HTERT RPE-1 (cell line): ENCODE data around the gene GNAL.
"Not testable (repeated sequence)": the region's sequence is repeated elsewhere in the genome, so short reads cannot be mapped to it uniquely, and the experiment has no call there.

Experiments
- in situ Hi-C: fragments of 300-500 bp; cut with MboI; formaldehyde crosslinking; loops from 4 replicates; pipeline ENCODE4 v1.14.3; 2020; ENCODE audit warnings: low sequenced_read_pairs

GNAL gene

GRCh38 chr18:11901826-11902438 is 212.9 kb downstream of the GNAL start:
- in situ Hi-C loops: no loop called here

GRCh38 chr18:11902522-11903292 is 213.6 kb downstream of the GNAL start:
- in situ Hi-C loops: no loop called here

- in situ Hi-C loops: no loop called here
Observed at GRCh38 chr18:11905613-11906012, 216.5 kb downstream of the GNAL start.

GRCh38 chr18:11906176-11906575 is 217.1 kb downstream of the GNAL start:
- in situ Hi-C loops: no loop called here

GRCh38 chr18:11906926-11907874 is 218.1 kb downstream of the GNAL start:
- in situ Hi-C loops: no loop called here

GRCh38 chr18:11908182-11909060 is 219.4 kb downstream of the GNAL start, which contains the start of gene MPPE1:
Gene MPPE1, minus strand, starts transcription at chr18:11908317. Its CDS starts 11,053 bp downstream, at chr18:11897264.
- in situ Hi-C loops: no loop called here

GRCh38 chr18:11909061-11909455 is 220.0 kb downstream of the GNAL start:
- in situ Hi-C loops: no loop called here

GRCh38 chr18:11909591-11910026 is 220.5 kb downstream of the GNAL start:
- in situ Hi-C loops: no loop called here

- in situ Hi-C loops: not testable (repeated sequence)
Observed at GRCh38 chr18:11916880-11917279, 227.8 kb downstream of the GNAL start.

- in situ Hi-C loops: not testable (repeated sequence)
Observed at GRCh38 chr18:11919522-11919921, 230.5 kb downstream of the GNAL start.

GRCh38 chr18:11923450-11923849 is 234.4 kb downstream of the GNAL start:
- in situ Hi-C loops: no loop called here

GRCh38 chr18:11925800-11926481 is 236.9 kb downstream of the GNAL start:
- in situ Hi-C loops: no loop called here

GRCh38 chr18:11927497-11927896 is 238.4 kb downstream of the GNAL start:
- in situ Hi-C loops: no loop called here

- in situ Hi-C loops: no loop called here
Observed at GRCh38 chr18:11932393-11932792, 243.3 kb downstream of the GNAL start.
